Vagina (tissue), 2 donors: Measurements from ENCODE around the gene PCDHA9. TPM values are rescaled to one million over a fixed set of nuclear protein-coding genes. Genes with fewer than 3 reads are reported as not detected.

Experiments used
- DNase-seq, 2 donors: peaks; one replicate each; pipeline ENCODE4 v3.0.0-alpha.2; 2017; ENCODE audit errors: extremely low spot score in 2 of 2
- H3K27ac ChIP-seq: fragments of 200-600 bp; sonication (generic); one replicate; pipeline ENCODE4 v1.5.1; 2019
- H3K27me3 ChIP-seq: fragments of 200-600 bp; sonication (generic); one replicate; pipeline ENCODE4 v1.5.1; 2019
- H3K36me3 ChIP-seq, 2 donors: fragments of 200-600 bp; sonication (generic); one replicate each; pipeline ENCODE4 v1.5.1; 2017 to 2019
- H3K4me1 ChIP-seq: fragments of 200-600 bp; sonication (generic); one replicate; pipeline ENCODE4 v1.5.1; 2019
- H3K4me3 ChIP-seq, 2 donors: fragments of 200-600 bp; sonication (generic); 1 replicate in 1 of 2; 2 replicates in 1 of 2; pipeline ENCODE4 v1.5.1; 2016 to 2019
- H3K9me3 ChIP-seq: fragments of 200-600 bp; sonication (generic); one replicate; pipeline ENCODE4 v1.5.1; 2019
- CTCF ChIP-seq, 3 experiments: fragments of 450-650 bp in 2 of 3; fragments of 200-600 bp in 1 of 3; sonication (generic) in 1 of 3; IDR thresholded peaks; one replicate each; pipeline ENCODE4 v1.5.1; 2017 to 2019; ENCODE audit warnings: antibody characterized with exemption in 3 of 3, mild to moderate bottlenecking in 2 of 3, moderate library complexity in 2 of 3
- POLR2A ChIP-seq, 2 donors: fragments of 450-650 bp; IDR thresholded peaks; one replicate each; pipeline ENCODE4 v1.6.1; 2017; ENCODE audit warnings: antibody characterized with exemption in 2 of 2, mild to moderate bottlenecking in 2 of 2, moderate library complexity in 2 of 2
- POLR2AphosphoS5 ChIP-seq, 2 donors: sonication (generic); formaldehyde crosslinking; IDR thresholded peaks; one replicate each; pipeline ENCODE4 v1.9.0; 2017; ENCODE audit warnings: antibody characterized with exemption in 2 of 2, mild to moderate bottlenecking in 2 of 2, low read depth in 1 of 2; ENCODE audit not compliant: insufficient read depth in 1 of 2
- intact Hi-C: fragments of 100-400 bp; cut with DNase I; formaldehyde crosslinking; loops from one replicate; pipeline ENCODE4 v1.15.1; 2023
- total RNA-seq: library from RNA; depleted of rRNA; stranded (reverse); fragments of >200 nt; gene quantifications from one replicate; pipeline ENCODE4 v1.2.3, GENCODE V29; 2016

Gene PCDHA9
- total RNA-seq, 1 donor from 2014 or later, result 0.25 TPM

- Histone ChIP-seq H3K4me3 (no peak overlapping the region), H3K36me3 (no peaks in the 10 kb centered on the region), H3K9me3 (peaks cover 7% of the 10 kb centered on the region), H3K27me3 (no peaks in the 10 kb centered on the region), H3K27ac (no peak overlapping the region), H3K4me1 (no peaks in the 10 kb centered on the region)
- DNase-seq, result no peak
- TF ChIP-seq POLR2A (IDR thresholded peaks at IDR 0.05), result no peak
- TF ChIP-seq POLR2AphosphoS5 (IDR thresholded peaks at IDR 0.05; ENCODE audit: insufficient read depth in 1 of 2, low read depth in 1 of 2), result no peak
- TF ChIP-seq CTCF (IDR thresholded peaks at IDR 0.05), result no peak
- intact Hi-C loops, result no loop called here
Measured at GRCh38 chr5:140877262-140877581, 29.0 kb downstream of the PCDHA9 start.

GRCh38 chr5:140881889-140882590, 33.9 kb downstream of the PCDHA9 start, which contains the start of gene PCDHA13:
PCDHA13 (plus strand) TSS chr5:140882124; CDS start chr5:140882269, 145 bp downstream.
- Histone ChIP-seq H3K36me3 (no peaks in the 10 kb centered on the region), H3K4me1 (no peaks in the 10 kb centered on the region), H3K27ac (no peak within 1 kb of the TSS), H3K4me3 (peak within 1 kb of the TSS in 1 of 2 donors; percentile 1), H3K27me3 (no peaks in the 10 kb centered on the region), H3K9me3 (peaks cover 9% of the 10 kb centered on the region)
- no peak for TF ChIP-seq POLR2A (IDR thresholded peaks at IDR 0.05)
- TF ChIP-seq CTCF (IDR thresholded peaks at IDR 0.05), result no peak
- TF ChIP-seq POLR2AphosphoS5 (IDR thresholded peaks at IDR 0.05; ENCODE audit: insufficient read depth in 1 of 2, low read depth in 1 of 2), result no peak
- DNase-seq, result no peak
- intact Hi-C loops, result no loop called here

GRCh38 chr5:140882591-140882899, 34.4 kb downstream of the PCDHA9 start:
- Histone ChIP-seq H3K4me1 (no peaks in the 10 kb centered on the region), H3K27ac (no peak overlapping the region), H3K27me3 (no peaks in the 10 kb centered on the region), H3K36me3 (no peaks in the 10 kb centered on the region), H3K9me3 (peaks cover 9% of the 10 kb centered on the region), H3K4me3 (peak overlapping the region in 1 of 2 donors; percentile 1)
- no peak for TF ChIP-seq POLR2A (IDR thresholded peaks at IDR 0.05)
- no peak for TF ChIP-seq CTCF (IDR thresholded peaks at IDR 0.05)
- TF ChIP-seq POLR2AphosphoS5 (IDR thresholded peaks at IDR 0.05; ENCODE audit: insufficient read depth in 1 of 2, low read depth in 1 of 2), result no peak
- DNase-seq, result no peak
- intact Hi-C loops, result no loop called here

- intact Hi-C loops, result no loop called here
- H3K4me3 ChIP-seq, result no peak overlapping the region
- DNase-seq, result no peak
- H3K4me1 ChIP-seq, result no peaks in the 10 kb centered on the region
- no peak overlapping the region for H3K27ac ChIP-seq
- no peaks in the 10 kb centered on the region for H3K27me3 ChIP-seq
- TF ChIP-seq POLR2A (IDR thresholded peaks at IDR 0.05) (no peak), CTCF (IDR thresholded peaks at IDR 0.05) (no peak), POLR2AphosphoS5 (IDR thresholded peaks at IDR 0.05; ENCODE audit: insufficient read depth in 1 of 2, low read depth in 1 of 2) (no peak)
- no peaks in the 10 kb centered on the region for H3K36me3 ChIP-seq
- H3K9me3 ChIP-seq, result peaks cover 9% of the 10 kb centered on the region
Measured at GRCh38 chr5:140883373-140883772, 35.2 kb downstream of the PCDHA9 start.

GRCh38 chr5:140883927-140884697, 35.9 kb downstream of the PCDHA9 start:
- no peak for DNase-seq
- Histone ChIP-seq H3K27ac (no peak overlapping the region), H3K9me3 (peaks cover 9% of the 10 kb centered on the region), H3K27me3 (no peaks in the 10 kb centered on the region), H3K4me3 (no peak overlapping the region), H3K4me1 (no peaks in the 10 kb centered on the region), H3K36me3 (no peaks in the 10 kb centered on the region)
- TF ChIP-seq POLR2A (IDR thresholded peaks at IDR 0.05) (no peak), CTCF (IDR thresholded peaks at IDR 0.05) (no peak), POLR2AphosphoS5 (IDR thresholded peaks at IDR 0.05; ENCODE audit: insufficient read depth in 1 of 2, low read depth in 1 of 2) (no peak)
- intact Hi-C loops, result no loop called here
